ENCODE measurements around the gene CHTOP.
A peak's percentile ranks its signal among the peaks of the same experiment; 100 is the strongest.

The CHTOP gene

DNA sequence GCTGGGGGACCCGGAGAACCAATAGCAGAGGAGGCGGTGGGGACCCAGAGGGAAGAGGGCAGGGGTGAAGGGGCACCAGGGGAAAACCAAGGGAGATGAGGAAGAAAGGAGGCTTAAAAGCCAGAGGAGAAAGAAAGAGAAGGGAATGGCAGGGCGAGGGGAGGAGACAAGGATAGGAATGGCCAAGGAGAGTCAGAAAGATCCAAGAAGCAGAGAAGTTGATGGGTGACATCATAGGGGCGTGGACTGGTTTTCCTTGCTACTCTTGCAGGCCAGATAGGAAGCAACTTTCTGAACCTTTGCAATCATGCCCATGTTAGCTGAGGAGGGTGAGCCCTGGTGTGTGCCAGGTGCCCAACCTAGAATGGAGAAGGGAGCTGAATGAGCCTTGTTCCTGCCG lies 50.0 kb downstream of the CHTOP start:
- TF ChIP-seq, protein P1, sequence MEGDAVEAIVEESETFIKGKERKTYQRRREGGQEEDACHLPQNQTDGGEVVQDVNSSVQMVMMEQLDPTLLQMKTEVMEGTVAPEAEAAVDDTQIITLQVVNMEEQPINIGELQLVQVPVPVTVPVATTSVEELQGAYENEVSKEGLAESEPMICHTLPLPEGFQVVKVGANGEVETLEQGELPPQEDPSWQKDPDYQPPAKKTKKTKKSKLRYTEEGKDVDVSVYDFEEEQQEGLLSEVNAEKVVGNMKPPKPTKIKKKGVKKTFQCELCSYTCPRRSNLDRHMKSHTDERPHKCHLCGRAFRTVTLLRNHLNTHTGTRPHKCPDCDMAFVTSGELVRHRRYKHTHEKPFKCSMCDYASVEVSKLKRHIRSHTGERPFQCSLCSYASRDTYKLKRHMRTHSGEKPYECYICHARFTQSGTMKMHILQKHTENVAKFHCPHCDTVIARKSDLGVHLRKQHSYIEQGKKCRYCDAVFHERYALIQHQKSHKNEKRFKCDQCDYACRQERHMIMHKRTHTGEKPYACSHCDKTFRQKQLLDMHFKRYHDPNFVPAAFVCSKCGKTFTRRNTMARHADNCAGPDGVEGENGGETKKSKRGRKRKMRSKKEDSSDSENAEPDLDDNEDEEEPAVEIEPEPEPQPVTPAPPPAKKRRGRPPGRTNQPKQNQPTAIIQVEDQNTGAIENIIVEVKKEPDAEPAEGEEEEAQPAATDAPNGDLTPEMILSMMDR (IDR thresholded peaks at IDR 0.05; ENCODE audit: insufficient read depth, low read depth, low read length, missing control alignments), result no peak
- DNase-seq (ENCODE audit: low read depth), result peak; percentile 81
- no peak overlapping the region for H3K4me3 ChIP-seq (ENCODE audit: low read length)

DNA sequence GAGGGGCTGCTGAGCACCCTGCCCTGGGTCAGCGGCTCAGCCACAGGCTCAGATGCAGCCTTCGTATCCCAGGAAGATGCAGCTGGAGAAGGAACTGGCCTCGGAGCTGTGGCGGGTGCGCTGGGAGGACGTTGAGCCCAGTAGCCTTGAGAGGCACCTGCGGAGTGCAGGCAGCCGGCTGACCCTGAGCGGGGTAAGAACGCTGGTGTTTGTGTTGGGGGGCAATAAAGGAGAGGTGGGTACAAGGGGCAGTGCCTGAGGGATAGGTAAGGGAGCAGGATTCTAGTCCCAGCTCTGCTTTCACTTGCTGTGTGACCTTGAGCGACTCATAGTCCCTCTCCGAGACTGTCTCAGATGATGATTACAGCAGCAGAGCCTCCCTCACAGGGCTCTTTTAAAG lies 51.0 kb downstream of the CHTOP start:
- H3K4me3 ChIP-seq (ENCODE audit: low read length), result no peak overlapping the region
- TF ChIP-seq, protein P1 (IDR thresholded peaks at IDR 0.05; ENCODE audit: insufficient read depth, low read depth, low read length, missing control alignments), result no peak
- no peak for DNase-seq (ENCODE audit: low read depth)

DNA sequence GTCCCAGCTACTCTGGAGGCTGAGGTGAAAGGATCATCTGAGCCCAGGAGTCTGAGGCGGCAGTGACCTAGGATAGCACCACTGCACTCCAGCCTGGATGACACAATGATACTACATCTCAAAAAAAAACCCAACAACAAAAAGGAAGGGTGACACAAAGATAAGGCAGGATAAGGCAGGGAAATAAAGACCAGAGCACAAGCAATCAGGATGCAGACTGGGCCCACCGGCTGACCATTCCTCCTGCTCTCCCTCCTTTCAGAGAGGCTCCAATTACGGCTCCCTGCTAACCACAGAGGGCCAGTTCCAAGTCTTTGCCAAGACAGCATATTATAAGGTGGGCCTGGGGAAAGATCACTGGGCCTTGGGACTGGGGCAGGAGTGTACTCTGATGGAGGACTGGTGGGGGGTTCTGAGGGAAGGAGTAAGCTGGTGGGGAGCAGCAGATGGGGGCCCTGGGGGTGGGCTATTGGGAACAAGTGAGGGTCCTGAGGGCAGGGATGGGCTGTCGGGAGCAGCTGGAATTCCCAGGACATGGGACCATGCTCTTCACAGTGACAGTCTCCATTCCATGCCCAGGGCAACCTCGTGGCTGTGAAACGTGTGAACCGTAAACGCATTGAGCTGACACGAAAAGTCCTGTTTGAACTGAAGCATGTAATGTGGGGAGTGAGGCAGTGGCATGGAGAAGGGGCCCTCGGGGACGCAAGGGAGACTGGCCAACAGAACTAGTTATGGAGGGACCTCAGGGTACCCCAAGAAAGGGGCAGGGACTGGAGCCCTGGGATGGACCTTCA lies 51.9 kb downstream of the CHTOP start:
- TF ChIP-seq, protein P1 (IDR thresholded peaks at IDR 0.05; ENCODE audit: insufficient read depth, low read depth, low read length, missing control alignments), result no peak
- no peak overlapping the region for H3K4me3 ChIP-seq (ENCODE audit: low read length)
- no peak for DNase-seq (ENCODE audit: low read depth)

DNA sequence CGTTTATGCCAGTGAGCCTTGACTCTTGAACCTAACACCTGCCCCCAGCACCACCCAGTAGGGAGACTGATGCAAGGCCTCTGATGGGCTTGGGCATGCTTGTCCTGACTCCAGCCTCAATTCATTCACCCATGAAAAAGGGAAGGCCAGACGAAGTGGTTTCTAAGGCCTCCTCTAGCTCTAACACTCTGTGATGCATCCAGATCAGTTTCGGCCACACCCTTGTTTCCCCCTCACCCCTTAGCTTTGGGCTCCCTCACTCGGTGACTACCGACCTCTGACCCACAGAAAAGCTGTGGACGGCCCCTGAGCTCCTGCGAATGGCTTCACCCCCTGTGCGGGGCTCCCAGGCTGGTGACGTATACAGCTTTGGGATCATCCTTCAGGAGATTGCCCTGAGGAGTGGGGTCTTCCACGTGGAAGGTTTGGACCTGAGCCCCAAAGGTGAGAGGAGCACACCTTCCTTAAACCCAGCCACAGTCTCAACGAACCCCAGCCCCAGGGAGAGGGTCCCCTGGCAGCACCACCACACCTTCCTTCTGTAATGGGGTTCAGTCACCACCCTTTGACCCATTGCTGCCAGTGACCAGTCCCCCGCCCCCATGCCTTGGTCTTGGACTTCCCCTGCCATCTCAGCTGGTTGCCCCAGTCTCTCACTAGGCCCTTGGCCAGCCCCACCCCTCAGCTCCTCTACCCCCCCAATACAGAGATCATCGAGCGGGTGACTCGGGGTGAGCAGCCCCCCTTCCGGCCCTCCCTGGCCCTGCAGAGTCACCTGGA lies 53.7 kb downstream of the CHTOP start:
- no peak overlapping the region for H3K4me3 ChIP-seq (ENCODE audit: low read length)
- TF ChIP-seq, protein P1 (IDR thresholded peaks at IDR 0.05; ENCODE audit: insufficient read depth, low read depth, low read length, missing control alignments), result no peak
- DNase-seq (ENCODE audit: low read depth), result no peak

DNA sequence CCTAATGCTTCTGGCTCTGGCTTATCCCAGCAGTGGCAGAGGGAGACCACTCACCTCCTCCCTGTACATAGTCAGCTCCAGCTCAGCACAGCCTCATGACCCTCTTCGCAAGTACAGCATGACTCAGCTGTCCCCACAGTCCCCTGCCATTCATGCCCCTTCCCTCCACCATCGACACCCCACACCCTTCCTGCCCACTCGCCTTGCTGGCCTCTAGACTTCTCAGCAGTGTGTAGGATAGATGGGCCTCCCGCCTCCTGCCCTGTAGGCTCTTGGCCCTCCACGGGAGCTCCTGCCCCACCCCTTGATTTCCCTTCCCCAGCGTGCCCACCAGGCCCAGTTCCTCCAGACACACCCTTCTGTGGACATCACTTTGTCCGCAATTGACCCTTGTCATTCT lies 54.4 kb downstream of the CHTOP start:
- no peak overlapping the region for H3K4me3 ChIP-seq (ENCODE audit: low read length)
- DNase-seq (ENCODE audit: low read depth), result no peak
- TF ChIP-seq, protein P1 (IDR thresholded peaks at IDR 0.05; ENCODE audit: insufficient read depth, low read depth, low read length, missing control alignments), result no peak

DNA sequence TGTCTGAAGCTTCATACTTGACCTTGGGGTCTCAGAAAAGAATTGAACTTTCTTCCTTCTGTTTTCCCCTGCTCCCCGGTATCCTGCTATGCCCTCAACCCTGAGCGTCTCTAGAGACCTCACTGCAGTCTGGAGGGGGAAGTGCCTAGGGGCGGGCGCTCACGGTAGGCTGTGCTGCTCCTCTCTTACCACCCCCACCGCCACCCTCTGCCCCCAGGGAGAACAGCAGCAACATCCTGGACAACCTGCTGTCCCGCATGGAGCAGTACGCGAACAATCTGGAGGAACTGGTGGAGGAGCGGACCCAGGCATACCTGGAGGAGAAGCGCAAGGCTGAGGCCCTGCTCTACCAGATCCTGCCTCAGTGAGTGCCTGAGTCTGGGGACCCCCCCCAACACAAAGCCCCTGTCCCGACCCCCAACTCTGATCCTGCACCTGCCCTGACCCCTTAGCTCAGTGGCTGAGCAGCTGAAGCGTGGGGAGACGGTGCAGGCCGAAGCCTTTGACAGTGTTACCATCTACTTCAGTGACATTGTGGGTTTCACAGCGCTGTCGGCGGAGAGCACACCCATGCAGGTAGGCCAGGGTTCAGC lies 55.0 kb downstream of the CHTOP start:
- DNase-seq (ENCODE audit: low read depth), result no peak
- TF ChIP-seq, protein P1 (IDR thresholded peaks at IDR 0.05; ENCODE audit: insufficient read depth, low read depth, low read length, missing control alignments), result no peak
- H3K4me3 ChIP-seq (ENCODE audit: low read length), result no peak overlapping the region

Measured in epithelial cell of esophagus (primary cell).